Right lobe of liver (tissue), 4 donors: Measurements from ENCODE around the gene C16orf78.

Experiments used
- CTCF ChIP-seq, 4 donors: fragments of 200-600 bp in 3 of 4; fragments of 450-650 bp in 1 of 4; IDR thresholded peaks; one replicate each; pipeline versions ENCODE4 v1.5.1 to v1.8.0; 2016 to 2022; ENCODE audit warnings: antibody characterized with exemption in 4 of 4, mild to moderate bottlenecking in 2 of 4
- POLR2A ChIP-seq: fragments of 450-650 bp; IDR thresholded peaks from one replicate; pipeline ENCODE4 v1.6.1; 2017; ENCODE audit warnings: antibody characterized with exemption, mild to moderate bottlenecking
- donor health status: DM: no; HTN: no; CAD: no.
- donor health status: DM: no; HTN: no; CAD: no.
- donor health status: DM: no; HTN: yes; CAD: no.

- TF ChIP-seq CTCF (IDR thresholded peaks at IDR 0.05) (no peak), POLR2A (no peak)
Observed at GRCh38 chr16:49446805-49447204, 73.2 kb downstream of the C16orf78 start.
